Spleen (tissue), 11 donors: ENCODE data around the gene STK35. TPM values are rescaled to one million over a fixed set of nuclear protein-coding genes. Genes with fewer than 3 reads are reported as not detected.
"Not testable (repeated sequence)": the region's sequence is repeated elsewhere in the genome, so short reads cannot be mapped to it uniquely, and the experiment has no call there.

Experiments used
- DNase-seq: peaks from one replicate; pipeline ENCODE4 v3.0.0-alpha.2; 2020
- H3K27ac ChIP-seq, 8 donors: fragments of 200-600 bp; sonication (generic) in 7 of 8; 1 replicate in 4 of 8; 2 replicates in 4 of 8; pipeline versions ENCODE4 v1.5.0 to v1.8.0; 2016 to 2021; ENCODE audit warnings: inconsistent platforms in 4 of 8, mild to moderate bottlenecking in 4 of 8, moderate library complexity in 1 of 8
- H3K27me3 ChIP-seq, 7 donors: fragments of 200-600 bp; sonication (generic) in 6 of 7; replicated peaks in 1 of 7; 1 replicate in 4 of 7; 2 replicates in 3 of 7; pipeline versions ENCODE4 v1.5.0 to v1.8.0; 2016 to 2021; ENCODE audit warnings: inconsistent platforms in 3 of 7, mild to moderate bottlenecking in 1 of 7
- H3K36me3 ChIP-seq, 6 donors: fragments of 200-600 bp; sonication (generic) in 5 of 6; 1 replicate in 4 of 6; 2 replicates in 2 of 6; pipeline versions ENCODE4 v1.5.0 to v1.8.0; 2016 to 2021; ENCODE audit warnings: inconsistent platforms in 2 of 6
- H3K4me1 ChIP-seq, 6 donors: fragments of 200-600 bp; sonication (generic) in 5 of 6; 1 replicate in 3 of 6; 2 replicates in 3 of 6; pipeline versions ENCODE4 v1.5.0 to v1.8.0; 2016 to 2021; ENCODE audit warnings: inconsistent platforms in 3 of 6
- H3K4me3 ChIP-seq, 8 donors: fragments of 200-600 bp; sonication (generic) in 7 of 8; 1 replicate in 4 of 8; 2 replicates in 4 of 8; pipeline versions ENCODE4 v1.5.0 to v1.8.0; 2016 to 2021; ENCODE audit warnings: inconsistent platforms in 4 of 8, mild to moderate bottlenecking in 4 of 8, moderate library complexity in 2 of 8
- H3K9me3 ChIP-seq, 8 donors: fragments of 200-600 bp; sonication (generic) in 7 of 8; 1 replicate in 4 of 8; 2 replicates in 4 of 8; pipeline versions ENCODE4 v1.5.0 to v1.8.0; 2016 to 2021; ENCODE audit warnings: inconsistent platforms in 4 of 8
- CTCF ChIP-seq, 11 experiments: fragments of 200-600 bp in 7 of 11; fragments of 450-650 bp in 4 of 11; sonication (generic) in 4 of 11; IDR thresholded peaks in 8 of 11; conservative IDR thresholded peaks in 3 of 11; 1 replicate in 7 of 11; 2 replicates in 4 of 11; pipeline versions ENCODE4 v1.4.0 to v1.8.0; 2016 to 2021; ENCODE audit warnings: antibody characterized with exemption in 11 of 11, inconsistent platforms in 4 of 11, mild to moderate bottlenecking in 1 of 11
- POLR2A ChIP-seq, 3 donors: fragments of 450-650 bp; IDR thresholded peaks; one replicate each; pipeline ENCODE4 v1.5.1; 2017; ENCODE audit warnings: antibody characterized with exemption in 3 of 3, mild to moderate bottlenecking in 1 of 3
- POLR2AphosphoS5 ChIP-seq, 3 donors: sonication (generic); formaldehyde crosslinking; IDR thresholded peaks; one replicate each; pipeline ENCODE4 v1.5.1; 2017; ENCODE audit warnings: antibody characterized with exemption in 3 of 3
- WGBS, 5 donors: extraction: QIAGEN DNeasy Blood & Tissue Kit in 3 of 5; methylation state at CpG; one replicate each; pipeline versions ENCODE4 v1.1.5 to v1.1.7; 2013 to 2018; 5-methylcytosine and 5-hydroxymethylcytosine counted together
- intact Hi-C: fragments of 100-400 bp; cut with DNase I; formaldehyde crosslinking; loops from one replicate; pipeline ENCODE4 v1.15.0; 2023; ENCODE audit warnings: low total_unique reads
- polyA plus RNA-seq, 3 donors: library from polyadenylated mRNA; stranded (reverse); fragments of 200-250 nt; gene quantifications; one replicate each; pipeline ENCODE4 v1.2.1, GENCODE V29; 2013
- total RNA-seq, 7 donors: library from RNA; depleted of rRNA in 3 of 7; stranded (reverse); fragments of >200 nt in 3 of 7; fragmentation: NEBNext Ultra II Directional in 4 of 7; extraction: Animal tissue kit (Norgen Biotek cat#: 25700) in 4 of 7; gene quantifications; one replicate each; pipeline versions ENCODE4 v1.1.0 to v1.2.1, GENCODE V29; 2016 to 2021
- donor health status: healthy with polysubstance abuse.
- donor health status: DM: no; HTN: no; CAD: no; lungs with moderate emphysema.
- donor health status: DM: no; HTN: no; CAD: no.
- donor health status: Bipolar disorder and iron deficiency.
- donor health status: healthy.
- donor health status: DM: no; HTN: no; CAD: no.
- donor health status: DM: yes; HTN: yes; CAD: no.

The STK35 gene
- total and polyA plus RNA-seq, 10 donors, result 1.8 to 25.4 (median 15.0) TPM

GRCh38 chr20:2179949-2180348 is 78.3 kb downstream of the STK35 start:
- H3K27me3 ChIP-seq, result peaks cover 0 to 7% (median 0%) of the 10 kb centered on the region in 7 donors
- TF ChIP-seq CTCF (IDR thresholded peaks at IDR 0.05 in 8 of 11, conservative IDR thresholded peaks at IDR 0.05 in 3 of 11) (no peak), POLR2AphosphoS5 (IDR thresholded peaks at IDR 0.05) (no peak), POLR2A (IDR thresholded peaks at IDR 0.05) (no peak)
- no peak overlapping the region for H3K4me3 ChIP-seq
- H3K27ac ChIP-seq, result no peak overlapping the region
- intact Hi-C loops, result loop anchor here (10.0 kb wide), 1 partner anchor 415 kb away; no protein-coding TSS in a partner anchor
- peaks cover 0 to 10% (median 6%) of the 10 kb centered on the region in 6 donors for H3K4me1 ChIP-seq
- no peaks in the 10 kb centered on the region for H3K9me3 ChIP-seq
- DNase-seq, result no peak
- WGBS, 5 donors, result 55 to 73% (median 65%) methylated on average over 2 of the region's 2 CpGs
- no peaks in the 10 kb centered on the region for H3K36me3 ChIP-seq

- peaks cover 0 to 23% (median 19%) of the 10 kb centered on the region in 8 donors for H3K9me3 ChIP-seq
- no peak for TF ChIP-seq CTCF (IDR thresholded peaks at IDR 0.05 in 8 of 11, conservative IDR thresholded peaks at IDR 0.05 in 3 of 11)
- TF ChIP-seq POLR2AphosphoS5 (IDR thresholded peaks at IDR 0.05), result no peak
- no peak for TF ChIP-seq POLR2A (IDR thresholded peaks at IDR 0.05)
- no peak overlapping the region for H3K4me3 ChIP-seq
- 85 to 92% (median 89%) methylated on average over 3 of the region's 3 CpGs for WGBS, 5 donors
- peaks cover 0 to 7% (median 4%) of the 10 kb centered on the region in 6 donors for H3K4me1 ChIP-seq
- intact Hi-C loops, result no loop called here
- no peak for DNase-seq
- H3K27me3 ChIP-seq, result peaks cover 0 to 7% (median 0%) of the 10 kb centered on the region in 7 donors
- H3K36me3 ChIP-seq, result no peaks in the 10 kb centered on the region
- no peak overlapping the region for H3K27ac ChIP-seq
Observed at GRCh38 chr20:2183381-2183780, 81.8 kb downstream of the STK35 start.

- H3K9me3 ChIP-seq, result peaks cover 0 to 23% (median 20%) of the 10 kb centered on the region in 8 donors
- intact Hi-C loops, DNase-seq, H3K27ac ChIP-seq, H3K4me1 ChIP-seq, H3K27me3 ChIP-seq, H3K36me3 ChIP-seq, H3K4me3 ChIP-seq: not testable (repeated sequence)
- 93 to 98% (median 97%) methylated on average over 7 of the region's 7 CpGs for WGBS, 5 donors
Observed at GRCh38 chr20:2184933-2185332, 83.3 kb downstream of the STK35 start.

- Histone ChIP-seq H3K27ac (no peak overlapping the region), H3K9me3 (no peaks in the 10 kb centered on the region), H3K4me3 (no peak overlapping the region), H3K36me3 (no peaks in the 10 kb centered on the region), H3K4me1 (no peaks in the 10 kb centered on the region), H3K27me3 (peaks cover 0 to 30% (median 0%) of the 10 kb centered on the region in 7 donors)
- intact Hi-C loops, result no loop called here
- TF ChIP-seq CTCF (IDR thresholded peaks at IDR 0.05 in 8 of 11, conservative IDR thresholded peaks at IDR 0.05 in 3 of 11) (no peak), POLR2AphosphoS5 (IDR thresholded peaks at IDR 0.05) (no peak), POLR2A (IDR thresholded peaks at IDR 0.05) (no peak)
- 56 to 82% (median 69%) methylated on average over 4 to 5 of the region's 5 CpGs for WGBS, 5 donors
- DNase-seq, result no peak
Observed at GRCh38 chr20:2195614-2196013, 94.0 kb downstream of the STK35 start.

GRCh38 chr20:2197166-2197565 is 95.5 kb downstream of the STK35 start:
- 60 to 82% (median 78%) methylated on average over 7 of the region's 7 CpGs for WGBS, 5 donors
- no peak overlapping the region for H3K27ac ChIP-seq
- peaks cover 0 to 31% (median 0%) of the 10 kb centered on the region in 7 donors for H3K27me3 ChIP-seq
- intact Hi-C loops, result no loop called here
- no peak for DNase-seq
- no peaks in the 10 kb centered on the region for H3K4me1 ChIP-seq
- no peaks in the 10 kb centered on the region for H3K9me3 ChIP-seq
- H3K4me3 ChIP-seq, result no peak overlapping the region
- TF ChIP-seq POLR2A (IDR thresholded peaks at IDR 0.05), result no peak
- no peak for TF ChIP-seq CTCF (IDR thresholded peaks at IDR 0.05 in 8 of 11, conservative IDR thresholded peaks at IDR 0.05 in 3 of 11)
- no peak for TF ChIP-seq POLR2AphosphoS5 (IDR thresholded peaks at IDR 0.05)
- no peaks in the 10 kb centered on the region for H3K36me3 ChIP-seq
